NCI-H69 (cell line): ENCODE data around the gene SIAE.

Experiments used
- DNase-seq: peaks from one replicate; lab custom pipeline; 2025; lab: John Stamatoyannopoulos, UW

The SIAE gene

DNA sequence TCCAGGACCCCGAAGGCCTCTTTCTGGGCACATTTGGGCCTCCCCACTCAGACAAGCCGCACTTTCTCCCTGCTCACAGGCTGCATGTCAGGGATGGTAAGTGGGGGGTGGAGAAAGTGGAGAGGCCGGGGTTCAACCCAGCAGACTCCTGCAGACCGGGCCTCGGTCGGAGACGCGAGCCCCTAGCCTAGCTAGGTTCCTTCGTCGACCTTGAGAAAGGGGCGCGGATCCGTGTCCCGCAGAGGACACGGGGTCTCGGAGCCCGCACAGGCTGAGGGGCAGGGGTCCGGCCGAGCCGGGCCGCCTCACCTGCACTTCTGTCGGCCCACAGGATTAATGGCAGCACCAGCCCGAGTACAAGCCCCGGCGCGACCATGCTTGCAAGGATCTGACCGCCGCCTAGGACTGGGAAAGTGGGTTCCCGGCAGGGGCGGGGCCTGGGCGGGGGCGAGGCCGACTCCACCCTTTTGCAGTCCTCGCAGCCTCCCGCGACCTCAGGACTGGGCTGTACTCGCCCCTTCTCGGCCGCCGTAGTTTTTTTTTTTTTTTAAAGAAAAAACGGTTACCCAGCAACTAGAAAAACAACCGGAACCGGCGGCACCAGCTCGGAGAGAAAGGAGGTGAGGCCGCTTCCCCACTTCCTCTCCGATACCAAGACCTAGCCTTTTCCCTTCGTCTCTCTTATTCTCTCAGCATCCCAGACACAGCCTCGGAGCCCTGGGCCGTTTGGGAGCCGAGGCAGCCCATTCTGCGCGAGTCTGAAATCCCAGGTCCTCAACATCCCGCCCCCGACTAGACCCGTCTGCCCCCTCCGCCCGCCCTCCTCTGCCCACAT lies at the start of gene SIAE, which contains the start of gene SPA17:
Gene SIAE (minus strand): TSS at position 407 of the 835 bp plus-strand sequence. CDS start 31 bp downstream, at position 376.
Gene SPA17 (plus strand): TSS at position 572 of the 835 bp plus-strand sequence. CDS start 1,361 bp downstream, outside the sequence.
- DNase-seq: peak; percentile 94

- no peak for DNase-seq
Measured at GRCh38 chr11:124722176-124722575, 48.6 kb upstream of the SIAE start.

GRCh38 chr11:124719534-124719933 lies 46.0 kb upstream of the SIAE start:
- no peak for DNase-seq

GRCh38 chr11:124718801-124719200 lies 45.3 kb upstream of the SIAE start:
- DNase-seq: no peak

GRCh38 chr11:124717786-124718651 lies 44.5 kb upstream of the SIAE start:
- peak; percentile 70 for DNase-seq

GRCh38 chr11:124717421-124717785 lies 43.9 kb upstream of the SIAE start:
- DNase-seq: no peak

GRCh38 chr11:124716591-124716990 lies 43.1 kb upstream of the SIAE start:
- DNase-seq: no peak

DNA sequence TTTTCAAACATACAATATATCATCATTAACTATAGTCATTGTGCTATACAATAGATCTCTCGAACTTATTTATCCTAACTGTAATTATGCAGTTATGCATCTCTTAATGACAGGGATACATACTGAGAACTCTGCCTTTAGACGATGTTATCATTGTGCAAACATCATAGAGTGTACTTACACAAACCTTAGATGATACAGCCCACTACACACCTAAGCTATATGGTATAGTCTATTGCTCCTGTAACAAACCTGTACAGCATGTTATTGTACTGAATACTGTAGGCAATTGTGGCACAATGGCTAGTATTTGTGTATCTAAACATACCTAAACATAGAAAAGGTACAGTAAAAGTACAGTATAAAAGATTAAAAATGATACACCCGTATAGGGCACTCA lies 38.9 kb upstream of the SIAE start:
- DNase-seq: peak; percentile 64

GRCh38 chr11:124707829-124708228 lies 34.3 kb upstream of the SIAE start:
- DNase-seq: no peak

DNA sequence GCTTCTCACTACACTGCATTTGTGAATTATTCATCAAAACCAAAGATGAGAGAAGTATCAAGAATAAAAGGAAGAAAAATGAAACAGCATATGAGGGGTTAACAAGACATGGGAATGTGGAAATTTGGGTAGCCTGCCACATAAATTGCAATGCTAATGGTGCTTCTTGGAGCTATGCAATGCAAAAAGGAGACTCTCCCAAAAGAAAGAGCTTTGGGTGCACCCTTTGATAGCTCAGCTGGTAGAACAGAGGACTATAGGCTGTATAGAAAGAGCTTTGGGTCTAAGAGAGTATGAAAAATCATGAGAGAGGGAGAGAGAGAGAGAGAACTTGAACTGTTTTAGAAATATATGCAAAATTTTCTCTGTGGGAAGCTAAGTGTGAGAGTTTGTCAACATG lies 26.5 kb upstream of the SIAE start:
- no peak for DNase-seq

GRCh38 chr11:124699547-124699946 lies 26.0 kb upstream of the SIAE start:
- no peak for DNase-seq

GRCh38 chr11:124693142-124693541 lies 19.6 kb upstream of the SIAE start:
- no peak for DNase-seq

DNA sequence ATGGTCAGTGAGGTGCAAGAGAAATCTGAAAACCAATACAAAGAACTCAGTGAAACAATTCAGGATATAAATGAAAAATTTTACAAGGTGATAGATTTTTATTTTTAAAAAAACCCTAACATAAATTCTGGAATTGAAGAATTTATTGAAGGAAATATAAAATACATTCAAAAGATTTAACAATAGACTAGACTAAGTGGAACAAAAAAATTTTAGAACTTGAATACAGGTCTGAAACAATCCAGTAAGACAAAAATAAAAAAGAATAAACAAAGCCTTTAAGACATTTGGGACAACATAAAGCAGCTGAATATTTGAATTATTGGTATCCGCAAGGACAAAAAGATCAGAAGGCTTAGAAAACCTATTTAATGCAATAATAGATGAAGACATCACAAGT lies 8.9 kb upstream of the SIAE start:
- no peak for DNase-seq

DNA sequence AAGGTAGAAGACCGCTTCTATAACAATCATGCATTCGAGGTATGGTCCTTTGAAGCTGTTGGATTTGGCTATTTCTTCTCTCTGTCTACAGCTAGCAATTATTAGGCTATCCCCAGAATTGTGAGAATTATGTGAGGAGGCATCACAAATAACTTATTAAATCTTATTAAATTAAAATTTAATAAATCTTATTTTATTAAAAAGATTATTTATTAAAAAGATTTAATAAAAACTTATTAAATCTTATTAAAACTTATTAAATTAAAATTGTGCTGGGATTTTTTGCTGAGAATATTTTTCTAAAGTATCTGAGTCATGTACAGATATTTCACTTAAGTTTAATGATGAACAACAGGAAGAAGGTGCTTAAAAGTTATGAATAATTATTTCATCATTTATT lies 7.9 kb upstream of the SIAE start:
- no peak for DNase-seq

- DNase-seq: no peak
Measured at GRCh38 chr11:124678416-124678815, 4.9 kb upstream of the SIAE start.

DNA sequence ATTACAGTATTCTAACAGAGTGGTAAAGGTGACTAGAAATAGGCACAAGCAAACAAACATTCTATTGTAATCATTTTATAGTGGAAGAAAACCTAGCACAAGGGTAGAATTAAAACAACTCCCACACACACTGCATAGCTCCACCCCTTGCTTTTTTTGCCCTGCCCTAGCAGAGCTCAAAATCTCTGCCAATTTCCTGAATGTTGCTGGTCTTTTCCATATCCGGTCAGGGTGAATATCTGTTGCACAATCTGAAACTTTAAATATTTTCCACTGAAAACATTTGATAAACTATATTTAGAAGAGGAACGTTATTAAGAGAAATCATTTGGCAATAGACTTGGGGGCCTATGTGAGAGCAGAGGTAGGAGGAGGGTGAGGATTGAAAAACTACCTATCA lies 2.8 kb upstream of the SIAE start:
- DNase-seq: no peak

GRCh38 chr11:124674571-124674970 lies 1.0 kb upstream of the SIAE start:
- DNase-seq: no peak

- DNase-seq: peak; percentile 23
Measured at GRCh38 chr11:124674168-124674517, 604 bp upstream of the SIAE start.

DNA sequence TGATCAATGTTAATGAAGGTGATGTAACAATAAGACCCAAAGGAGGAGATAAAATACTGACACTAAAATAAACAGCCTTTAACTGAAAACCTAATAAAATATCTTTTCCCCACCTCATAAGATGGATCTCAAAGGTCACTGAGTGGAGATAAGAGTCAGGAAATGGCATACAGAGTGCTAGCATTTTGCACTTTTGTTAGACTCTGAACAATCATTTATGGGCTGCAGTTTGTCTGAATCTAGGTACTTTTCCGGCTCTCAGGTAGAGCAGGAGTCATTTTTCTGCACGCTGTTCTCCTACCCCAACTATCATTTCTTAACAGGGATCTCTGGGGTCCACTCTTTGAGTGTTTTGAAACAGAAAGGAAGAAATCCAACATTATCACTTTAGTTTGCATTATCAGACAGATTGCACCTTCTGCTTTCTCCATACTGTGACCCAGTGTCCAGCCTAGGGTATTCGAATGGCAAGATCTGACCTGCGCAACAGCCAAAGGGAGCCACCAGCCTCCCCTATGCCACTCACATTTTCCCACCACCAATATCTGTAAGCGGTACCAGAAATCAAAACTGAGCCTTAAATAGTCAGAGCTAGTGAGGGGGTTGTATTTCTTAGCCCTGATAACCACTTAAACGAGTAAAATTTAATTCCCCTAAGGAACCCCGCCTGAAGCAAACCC lies 863 bp downstream of the SIAE start:
- DNase-seq: no peak

GRCh38 chr11:124670732-124671131 lies 2.8 kb downstream of the SIAE start:
- DNase-seq: no peak

- peak; percentile 56 for DNase-seq
Measured at GRCh38 chr11:124669193-124669592, 4.3 kb downstream of the SIAE start.

- no peak for DNase-seq
Measured at GRCh38 chr11:124667601-124668000, 5.9 kb downstream of the SIAE start.

- no peak for DNase-seq
Measured at GRCh38 chr11:124663861-124664260, 9.7 kb downstream of the SIAE start.
